HL-60 (cell line): Measurements from ENCODE around the gene EIPR1.

Source experiments
- DNase-seq, 2 experiments: peaks; one replicate each; pipeline ENCODE4 v3.0.0-alpha.2; 2010 to 2020; ENCODE audit warnings: low read depth in 1 of 2, low spot score in 1 of 2
- H3K27ac ChIP-seq: fragments of 250-450 bp; sonication (Bioruptor Pico); replicated peaks from 2 replicates; pipeline ENCODE4 v1.5.1; 2020; ENCODE audit warnings: mild to moderate bottlenecking, moderate library complexity
- H3K27me3 ChIP-seq: fragments of 250-450 bp; sonication (Bioruptor Pico); 2 replicates; pipeline ENCODE4 v1.5.1; 2021; ENCODE audit warnings: mild to moderate bottlenecking, moderate library complexity; ENCODE audit not compliant: insufficient read depth, poor library complexity, severe bottlenecking
- H3K4me3 ChIP-seq: replicated peaks from 2 replicates; pipeline ENCODE4 v1.5.1; 2011; ENCODE audit warnings: mild to moderate bottlenecking, control low read depth, low read length; ENCODE audit not compliant: insufficient read depth
- GABPA ChIP-seq: IDR thresholded peaks from 2 replicates; pipeline ENCODE4 v1.6.1; 2012; ENCODE audit warnings: low read depth
- POLR2AphosphoS5 ChIP-seq: IDR thresholded peaks from 2 replicates; pipeline ENCODE4 v1.6.1; 2012; ENCODE audit warnings: low read depth
- REST ChIP-seq: IDR thresholded peaks from 2 replicates; pipeline ENCODE4 v1.6.1; 2012; ENCODE audit warnings: low read depth; ENCODE audit not compliant: insufficient replicate concordance
- SPI1 ChIP-seq: IDR thresholded peaks from 2 replicates; pipeline ENCODE4 v1.6.1; 2012; ENCODE audit warnings: low read depth, mild to moderate bottlenecking, borderline replicate concordance
- TF ChIP-seq, protein P1 (sequence below): IDR thresholded peaks from one replicate; pipeline ENCODE4 v1.5.1; 2011; ENCODE audit warnings: low read length, control low read depth, inconsistent platforms; ENCODE audit not compliant: insufficient read depth

The EIPR1 gene

DNA sequence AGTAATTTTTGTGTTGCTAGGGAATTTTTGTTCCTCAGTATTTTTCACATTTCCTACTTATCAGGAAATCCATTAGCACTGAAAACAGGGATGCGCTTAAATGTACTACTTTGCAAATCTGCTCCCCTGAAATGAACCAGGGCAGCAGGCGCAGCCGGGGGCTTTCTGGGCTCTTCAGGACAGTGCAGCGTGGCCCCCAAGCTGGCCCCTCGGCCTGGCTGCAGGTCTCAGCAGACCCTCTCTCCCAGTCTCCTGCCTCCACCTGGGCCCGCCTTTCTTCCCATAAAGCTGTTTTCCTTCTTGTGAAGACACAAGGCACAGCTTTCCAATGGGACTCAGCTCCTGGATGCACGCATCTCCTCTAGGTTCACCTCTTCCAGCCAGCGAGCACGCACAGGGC, 35.3 kb downstream of the EIPR1 start:
- no peaks in the 10 kb centered on the region for H3K27me3 ChIP-seq
- no peak for DNase-seq
- TF ChIP-seq REST (no peak), GABPA (no peak), POLR2AphosphoS5 (no peak), SPI1 (no peak)
- TF ChIP-seq, protein P1, sequence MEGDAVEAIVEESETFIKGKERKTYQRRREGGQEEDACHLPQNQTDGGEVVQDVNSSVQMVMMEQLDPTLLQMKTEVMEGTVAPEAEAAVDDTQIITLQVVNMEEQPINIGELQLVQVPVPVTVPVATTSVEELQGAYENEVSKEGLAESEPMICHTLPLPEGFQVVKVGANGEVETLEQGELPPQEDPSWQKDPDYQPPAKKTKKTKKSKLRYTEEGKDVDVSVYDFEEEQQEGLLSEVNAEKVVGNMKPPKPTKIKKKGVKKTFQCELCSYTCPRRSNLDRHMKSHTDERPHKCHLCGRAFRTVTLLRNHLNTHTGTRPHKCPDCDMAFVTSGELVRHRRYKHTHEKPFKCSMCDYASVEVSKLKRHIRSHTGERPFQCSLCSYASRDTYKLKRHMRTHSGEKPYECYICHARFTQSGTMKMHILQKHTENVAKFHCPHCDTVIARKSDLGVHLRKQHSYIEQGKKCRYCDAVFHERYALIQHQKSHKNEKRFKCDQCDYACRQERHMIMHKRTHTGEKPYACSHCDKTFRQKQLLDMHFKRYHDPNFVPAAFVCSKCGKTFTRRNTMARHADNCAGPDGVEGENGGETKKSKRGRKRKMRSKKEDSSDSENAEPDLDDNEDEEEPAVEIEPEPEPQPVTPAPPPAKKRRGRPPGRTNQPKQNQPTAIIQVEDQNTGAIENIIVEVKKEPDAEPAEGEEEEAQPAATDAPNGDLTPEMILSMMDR = no peak

DNA sequence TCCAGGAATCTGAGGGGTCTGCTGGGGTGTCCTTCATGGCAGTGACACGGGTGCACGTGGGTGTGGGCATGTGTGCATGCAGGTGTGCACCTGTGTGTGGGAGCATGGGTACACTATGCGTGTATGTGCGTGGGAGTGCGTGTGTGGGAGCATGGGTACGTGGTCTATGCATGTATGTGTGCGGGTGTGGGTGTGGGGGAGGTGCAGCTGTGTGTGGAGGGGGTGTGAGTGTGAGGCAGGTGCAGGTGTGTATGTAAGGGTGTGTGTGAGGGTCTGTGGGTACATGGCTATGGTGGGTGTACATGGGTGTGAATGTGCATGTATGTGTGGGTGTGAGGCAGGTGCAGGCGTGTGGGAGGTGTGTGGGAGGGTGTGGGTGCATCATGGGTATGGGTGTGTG, 36.3 kb downstream of the EIPR1 start:
- Histone ChIP-seq H3K27ac (no peak overlapping the region), H3K4me3 (no peak overlapping the region), H3K27me3 (no peaks in the 10 kb centered on the region)
- TF ChIP-seq POLR2AphosphoS5 = no peak
- TF ChIP-seq, protein P1 = no peak
- no peak for TF ChIP-seq REST
- TF ChIP-seq GABPA = no peak
- DNase-seq = no peak

More for the DNA sequence above, 35.3 kb downstream of the EIPR1 start:
- Histone ChIP-seq H3K4me3 (no peak overlapping the region), H3K27ac (no peak overlapping the region)

DNA sequence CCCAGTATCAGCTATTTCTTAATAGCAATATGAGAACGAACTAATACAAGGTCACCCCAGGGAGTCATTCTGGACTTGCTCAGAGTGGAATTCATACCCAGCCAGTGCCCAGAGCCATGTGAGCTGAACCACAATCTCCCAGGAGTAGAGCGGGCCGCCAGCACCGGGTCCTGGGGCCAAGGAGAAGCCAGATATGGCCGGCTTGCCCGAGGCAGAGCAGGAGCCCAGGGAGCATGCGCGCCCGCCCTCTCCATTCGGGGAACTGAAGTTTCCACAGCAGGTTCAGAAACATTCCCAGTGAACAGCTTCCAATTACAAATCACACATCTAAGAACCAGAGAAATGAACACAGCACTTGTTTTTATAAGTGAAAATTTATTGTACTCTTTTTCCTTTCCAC, 37.5 kb downstream of the EIPR1 start:
- Histone ChIP-seq H3K27me3 (no peaks in the 10 kb centered on the region), H3K4me3 (no peak overlapping the region), H3K27ac (no peak overlapping the region)
- DNase-seq = no peak
- TF ChIP-seq POLR2AphosphoS5 = no peak

GRCh38 chr2:3338340-3338739, 39.3 kb downstream of the EIPR1 start:
- Histone ChIP-seq H3K4me3 (no peak overlapping the region), H3K27me3 (no peaks in the 10 kb centered on the region), H3K27ac (no peak overlapping the region)
- DNase-seq = no peak
- no peak for TF ChIP-seq SPI1
- no peak for TF ChIP-seq GABPA
- TF ChIP-seq, protein P1 = no peak
- TF ChIP-seq POLR2AphosphoS5 = no peak
- no peak for TF ChIP-seq REST
